GM12878 (cell line): ENCODE results near the gene FAM114A2. TPM values are rescaled to one million over a fixed set of nuclear protein-coding genes. Genes with fewer than 3 reads are reported as not detected.

Source experiments
- CBX5 ChIP-seq: sonication (generic); IDR thresholded peaks from 2 replicates; pipeline ENCODE4 v1.6.1; 2016; ENCODE audit warnings: low read depth, moderate library complexity, mild to moderate bottlenecking, inconsistent platforms
- HCFC1 ChIP-seq: fragments of 150-350 bp; IDR thresholded peaks from 2 replicates; pipeline ENCODE4 v1.6.1; 2014; ENCODE audit warnings: low read length
- NR2C1 ChIP-seq: fragments of 450-650 bp; IDR thresholded peaks from 2 replicates; pipeline ENCODE4 v1.6.1; 2017; ENCODE audit warnings: antibody characterized with exemption, mild to moderate bottlenecking, moderate library complexity
- SREBF2 ChIP-seq: IDR thresholded peaks from 2 replicates; pipeline ENCODE4 v1.6.1; 2012; ENCODE audit warnings: mild to moderate bottlenecking, low read length
- polyA plus RNA-seq, 11 experiments: library from polyadenylated mRNA; depleted of rRNA in 4 of 11; unstranded in 6 of 11; stranded (reverse) in 5 of 11; fragments of >200 nt; fragmentation: Nextera tagmentation in 4 of 11; fragmentation: Illumina TruSeq in 1 of 11; extraction: Ambion mirVana in 4 of 11; extraction: Trizol in 1 of 11; gene quantifications; 1 replicate in 1 of 11; 2 replicates in 10 of 11; pipeline versions ENCODE4 v1.2.1 to v1.2.3, GENCODE V29; 2011 to 2016; ENCODE audit warnings: inconsistent platforms in 2 of 11, missing spikeins in 2 of 11, low read depth in 1 of 11
- total RNA-seq, 4 experiments: library from RNA; depleted of rRNA in 3 of 4; stranded (reverse); fragments of >200 nt in 3 of 4; fragmentation: Illumina TruSeq in 1 of 4; extraction: Trizol in 1 of 4; gene quantifications; 2 replicates each; pipeline versions ENCODE4 v1.2.1 to v1.2.3, GENCODE V29; 2013 to 2021
- TF ChIP-seq, protein P1 (sequence below): fragments of 450-650 bp; IDR thresholded peaks from 2 replicates; pipeline ENCODE4 v1.6.1; 2017; ENCODE audit warnings: mild to moderate bottlenecking
- TF ChIP-seq, protein P2 (sequence below): IDR thresholded peaks from 2 replicates; pipeline ENCODE4 v1.6.1; 2012; ENCODE audit warnings: improper control_type of control experiment, low read depth, low read length; ENCODE audit not compliant: insufficient replicate concordance
- TF ChIP-seq, protein P3 (sequence below), 3 experiments: IDR thresholded peaks in 2 of 3; conservative IDR thresholded peaks in 1 of 3; 2 replicates each; pipeline ENCODE4 v1.5.1; 2011; ENCODE audit warnings: low read depth in 3 of 3, low read length in 3 of 3, mild to moderate bottlenecking in 3 of 3, control low read depth in 2 of 3, moderate library complexity in 2 of 3, inconsistent platforms in 1 of 3, mixed read lengths in 1 of 3; ENCODE audit not compliant: control insufficient read depth in 2 of 3, insufficient read depth in 1 of 3; ENCODE audit errors: extremely low read depth in 1 of 3

FAM114A2 gene
- total and polyA plus RNA-seq, 10 of the 15 experiments (the other 5 are each of a cell fraction or from before 2014, with no cell fraction given), result 16.8 to 32.8 (median 24.3) TPM

DNA sequence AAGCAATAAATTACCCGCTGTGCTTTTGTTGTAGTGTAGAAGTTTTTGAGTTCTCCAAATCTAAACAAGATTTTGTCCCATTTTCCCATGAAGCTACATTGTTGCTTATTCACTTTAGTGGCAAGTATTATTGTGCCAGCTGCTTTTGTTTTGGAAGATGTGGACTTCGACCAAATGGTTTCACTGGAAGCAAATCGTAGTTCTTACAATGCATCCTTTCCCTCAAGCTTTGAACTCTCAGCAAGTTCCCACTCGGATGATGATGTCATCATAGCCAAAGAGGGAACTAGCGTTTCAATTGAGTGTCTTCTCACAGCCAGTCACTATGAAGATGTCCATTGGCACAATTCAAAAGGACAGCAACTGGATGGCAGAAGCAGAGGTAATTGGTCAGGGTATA lies 10.9 kb upstream of the FAM114A2 start (continued):
- TF ChIP-seq, protein P1, sequence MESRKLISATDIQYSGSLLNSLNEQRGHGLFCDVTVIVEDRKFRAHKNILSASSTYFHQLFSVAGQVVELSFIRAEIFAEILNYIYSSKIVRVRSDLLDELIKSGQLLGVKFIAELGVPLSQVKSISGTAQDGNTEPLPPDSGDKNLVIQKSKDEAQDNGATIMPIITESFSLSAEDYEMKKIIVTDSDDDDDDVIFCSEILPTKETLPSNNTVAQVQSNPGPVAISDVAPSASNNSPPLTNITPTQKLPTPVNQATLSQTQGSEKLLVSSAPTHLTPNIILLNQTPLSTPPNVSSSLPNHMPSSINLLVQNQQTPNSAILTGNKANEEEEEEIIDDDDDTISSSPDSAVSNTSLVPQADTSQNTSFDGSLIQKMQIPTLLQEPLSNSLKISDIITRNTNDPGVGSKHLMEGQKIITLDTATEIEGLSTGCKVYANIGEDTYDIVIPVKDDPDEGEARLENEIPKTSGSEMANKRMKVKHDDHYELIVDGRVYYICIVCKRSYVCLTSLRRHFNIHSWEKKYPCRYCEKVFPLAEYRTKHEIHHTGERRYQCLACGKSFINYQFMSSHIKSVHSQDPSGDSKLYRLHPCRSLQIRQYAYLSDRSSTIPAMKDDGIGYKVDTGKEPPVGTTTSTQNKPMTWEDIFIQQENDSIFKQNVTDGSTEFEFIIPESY, result no peak
- TF ChIP-seq NR2C1, result no peak
- TF ChIP-seq, protein P2, sequence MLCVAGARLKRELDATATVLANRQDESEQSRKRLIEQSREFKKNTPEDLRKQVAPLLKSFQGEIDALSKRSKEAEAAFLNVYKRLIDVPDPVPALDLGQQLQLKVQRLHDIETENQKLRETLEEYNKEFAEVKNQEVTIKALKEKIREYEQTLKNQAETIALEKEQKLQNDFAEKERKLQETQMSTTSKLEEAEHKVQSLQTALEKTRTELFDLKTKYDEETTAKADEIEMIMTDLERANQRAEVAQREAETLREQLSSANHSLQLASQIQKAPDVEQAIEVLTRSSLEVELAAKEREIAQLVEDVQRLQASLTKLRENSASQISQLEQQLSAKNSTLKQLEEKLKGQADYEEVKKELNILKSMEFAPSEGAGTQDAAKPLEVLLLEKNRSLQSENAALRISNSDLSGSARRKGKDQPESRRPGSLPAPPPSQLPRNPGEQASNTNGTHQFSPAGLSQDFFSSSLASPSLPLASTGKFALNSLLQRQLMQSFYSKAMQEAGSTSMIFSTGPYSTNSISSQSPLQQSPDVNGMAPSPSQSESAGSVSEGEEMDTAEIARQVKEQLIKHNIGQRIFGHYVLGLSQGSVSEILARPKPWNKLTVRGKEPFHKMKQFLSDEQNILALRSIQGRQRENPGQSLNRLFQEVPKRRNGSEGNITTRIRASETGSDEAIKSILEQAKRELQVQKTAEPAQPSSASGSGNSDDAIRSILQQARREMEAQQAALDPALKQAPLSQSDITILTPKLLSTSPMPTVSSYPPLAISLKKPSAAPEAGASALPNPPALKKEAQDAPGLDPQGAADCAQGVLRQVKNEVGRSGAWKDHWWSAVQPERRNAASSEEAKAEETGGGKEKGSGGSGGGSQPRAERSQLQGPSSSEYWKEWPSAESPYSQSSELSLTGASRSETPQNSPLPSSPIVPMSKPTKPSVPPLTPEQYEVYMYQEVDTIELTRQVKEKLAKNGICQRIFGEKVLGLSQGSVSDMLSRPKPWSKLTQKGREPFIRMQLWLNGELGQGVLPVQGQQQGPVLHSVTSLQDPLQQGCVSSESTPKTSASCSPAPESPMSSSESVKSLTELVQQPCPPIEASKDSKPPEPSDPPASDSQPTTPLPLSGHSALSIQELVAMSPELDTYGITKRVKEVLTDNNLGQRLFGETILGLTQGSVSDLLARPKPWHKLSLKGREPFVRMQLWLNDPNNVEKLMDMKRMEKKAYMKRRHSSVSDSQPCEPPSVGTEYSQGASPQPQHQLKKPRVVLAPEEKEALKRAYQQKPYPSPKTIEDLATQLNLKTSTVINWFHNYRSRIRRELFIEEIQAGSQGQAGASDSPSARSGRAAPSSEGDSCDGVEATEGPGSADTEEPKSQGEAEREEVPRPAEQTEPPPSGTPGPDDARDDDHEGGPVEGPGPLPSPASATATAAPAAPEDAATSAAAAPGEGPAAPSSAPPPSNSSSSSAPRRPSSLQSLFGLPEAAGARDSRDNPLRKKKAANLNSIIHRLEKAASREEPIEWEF, result no peak
- TF ChIP-seq, protein P3, sequence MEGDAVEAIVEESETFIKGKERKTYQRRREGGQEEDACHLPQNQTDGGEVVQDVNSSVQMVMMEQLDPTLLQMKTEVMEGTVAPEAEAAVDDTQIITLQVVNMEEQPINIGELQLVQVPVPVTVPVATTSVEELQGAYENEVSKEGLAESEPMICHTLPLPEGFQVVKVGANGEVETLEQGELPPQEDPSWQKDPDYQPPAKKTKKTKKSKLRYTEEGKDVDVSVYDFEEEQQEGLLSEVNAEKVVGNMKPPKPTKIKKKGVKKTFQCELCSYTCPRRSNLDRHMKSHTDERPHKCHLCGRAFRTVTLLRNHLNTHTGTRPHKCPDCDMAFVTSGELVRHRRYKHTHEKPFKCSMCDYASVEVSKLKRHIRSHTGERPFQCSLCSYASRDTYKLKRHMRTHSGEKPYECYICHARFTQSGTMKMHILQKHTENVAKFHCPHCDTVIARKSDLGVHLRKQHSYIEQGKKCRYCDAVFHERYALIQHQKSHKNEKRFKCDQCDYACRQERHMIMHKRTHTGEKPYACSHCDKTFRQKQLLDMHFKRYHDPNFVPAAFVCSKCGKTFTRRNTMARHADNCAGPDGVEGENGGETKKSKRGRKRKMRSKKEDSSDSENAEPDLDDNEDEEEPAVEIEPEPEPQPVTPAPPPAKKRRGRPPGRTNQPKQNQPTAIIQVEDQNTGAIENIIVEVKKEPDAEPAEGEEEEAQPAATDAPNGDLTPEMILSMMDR (IDR thresholded peaks at IDR 0.05 in 2 of 3, conservative IDR thresholded peaks at IDR 0.05 in 1 of 3; ENCODE audit: control insufficient read depth in 2 of 3, extremely low read depth in 1 of 3, insufficient read depth in 1 of 3, low read depth in 3 of 3, low read length in 3 of 3), result no peak
- TF ChIP-seq SREBF2, result no peak
- no peak for TF ChIP-seq HCFC1
- no peak for TF ChIP-seq CBX5
